Cerebellar cortex (tissue), 1 donor: Measurements from ENCODE around the gene TRIM47.
A peak's percentile ranks its signal among the peaks of the same experiment; 100 is the strongest.

Experiments
- DNase-seq: peaks from one replicate; pipeline ENCODE4 v3.0.0-alpha.2; 2015; ENCODE audit warnings: low spot score

The TRIM47 gene

GRCh38 chr17:75847614-75848522, 30.5 kb downstream of the TRIM47 start:
- no peak for DNase-seq

GRCh38 chr17:75846692-75847613, 31.4 kb downstream of the TRIM47 start:
- no peak for DNase-seq

- no peak for DNase-seq
These were observed 32.3 kb downstream of the TRIM47 start for GRCh38 chr17:75845933-75846691.

- DNase-seq, result peak; percentile 55
These were observed 33.2 kb downstream of the TRIM47 start for GRCh38 chr17:75845058-75845711.

GRCh38 chr17:75844530-75845057, 33.8 kb downstream of the TRIM47 start:
- no peak for DNase-seq

- DNase-seq, result no peak
These were observed 34.5 kb downstream of the TRIM47 start, which contains the start of gene UNC13D for GRCh38 chr17:75843577-75844529. UNC13D (minus strand) TSS chr17:75844404; CDS start chr17:75844337, 67 bp downstream.

- no peak for DNase-seq
These were observed 35.3 kb downstream of the TRIM47 start for GRCh38 chr17:75842963-75843576.

- no peak for DNase-seq
These were observed 36.0 kb downstream of the TRIM47 start for GRCh38 chr17:75842411-75842810.

GRCh38 chr17:75840799-75841164, 37.6 kb downstream of the TRIM47 start:
- DNase-seq, result no peak

- no peak for DNase-seq
These were observed 38.2 kb downstream of the TRIM47 start for GRCh38 chr17:75839942-75840798.

- no peak for DNase-seq
These were observed 40.0 kb downstream of the TRIM47 start for GRCh38 chr17:75838410-75838809.

GRCh38 chr17:75837899-75838298, 40.5 kb downstream of the TRIM47 start:
- DNase-seq, result no peak

- DNase-seq, result no peak
These were observed 41.8 kb downstream of the TRIM47 start for GRCh38 chr17:75836605-75837004.

- no peak for DNase-seq
These were observed 42.8 kb downstream of the TRIM47 start for GRCh38 chr17:75835654-75835987.

GRCh38 chr17:75834928-75835653, 43.3 kb downstream of the TRIM47 start:
- peak; percentile 20 for DNase-seq

GRCh38 chr17:75834279-75834920, 44.0 kb downstream of the TRIM47 start:
- no peak for DNase-seq

GRCh38 chr17:75832652-75833400, 45.6 kb downstream of the TRIM47 start:
- peak; percentile 64 for DNase-seq
